Cardiac septum (tissue), 1 donor: ENCODE results near the gene BICD1. TPM values are rescaled to one million over a fixed set of nuclear protein-coding genes. Genes with fewer than 3 reads are reported as not detected.
"Not testable (repeated sequence)": the region's sequence is repeated elsewhere in the genome, so short reads cannot be mapped to it uniquely, and the experiment has no call there.

Experiments
- DNase-seq: peaks from one replicate; pipeline ENCODE4 v3.0.0-alpha.2; 2020; ENCODE audit warnings: low spot score
- intact Hi-C: fragments of 100-400 bp; cut with DNase I; formaldehyde crosslinking; loops from one replicate; pipeline ENCODE4 v1.14.0; 2022
- total RNA-seq: library from RNA; stranded (reverse); fragmentation: NEBNext Ultra II Directional; extraction: Animal tissue kit (Norgen Biotek cat#: 25700); gene quantifications from one replicate; pipeline ENCODE4 v1.2.1, GENCODE V29; 2021
- donor health status: DM: no; HTN: no; CAD: no.

The BICD1 gene
- total RNA-seq, 1 donor from 2014 or later, result 19.8 TPM

GRCh38 chr12:32264961-32265360 lies 158.3 kb downstream of the BICD1 start:
- no peak for DNase-seq
- intact Hi-C loops, result no loop called here

- intact Hi-C loops, result no loop called here
- no peak for DNase-seq
These were observed 158.8 kb downstream of the BICD1 start for GRCh38 chr12:32265456-32265855.

DNA sequence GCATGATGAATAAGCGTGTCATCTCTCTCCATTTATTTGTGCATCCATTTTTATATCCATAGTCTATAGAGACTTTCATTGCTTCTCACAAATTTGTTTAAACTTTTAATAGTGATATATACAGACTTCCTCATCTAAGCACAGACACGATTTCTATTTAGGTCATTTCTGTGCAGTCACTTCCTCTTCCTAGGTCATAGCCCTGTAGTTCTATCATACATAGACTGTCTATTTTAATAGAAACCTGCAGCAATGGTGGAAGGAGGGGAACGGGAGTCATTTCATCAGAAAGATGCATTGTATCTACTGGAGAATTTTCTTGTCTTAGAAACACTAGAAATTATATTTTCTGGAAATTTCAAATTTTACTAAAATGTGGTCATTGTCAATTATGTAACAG lies 159.3 kb downstream of the BICD1 start:
- intact Hi-C loops, result no loop called here

DNA sequence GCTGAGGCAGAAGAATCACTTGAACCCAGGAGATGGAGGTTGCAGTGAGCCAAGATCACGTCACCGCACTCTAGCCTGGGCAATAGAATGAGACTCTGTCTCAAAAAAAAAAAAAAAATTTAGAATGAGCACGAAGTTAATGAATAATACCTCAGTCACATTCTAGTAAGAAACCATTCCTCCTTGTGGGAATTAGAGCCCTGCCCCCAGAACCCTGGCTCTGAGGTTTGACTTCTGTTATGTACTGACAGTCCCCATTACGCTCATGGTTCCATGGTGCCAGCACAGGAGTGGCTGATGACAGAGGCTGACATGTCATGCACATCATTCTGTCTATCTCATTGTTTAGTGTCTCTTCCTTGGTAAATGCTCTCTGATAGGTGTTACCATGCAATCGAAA lies 160.1 kb downstream of the BICD1 start:
- DNase-seq, result no peak
- intact Hi-C loops, result no loop called here

More for the DNA sequence above, 159.3 kb downstream of the BICD1 start:
- DNase-seq, result no peak

DNA sequence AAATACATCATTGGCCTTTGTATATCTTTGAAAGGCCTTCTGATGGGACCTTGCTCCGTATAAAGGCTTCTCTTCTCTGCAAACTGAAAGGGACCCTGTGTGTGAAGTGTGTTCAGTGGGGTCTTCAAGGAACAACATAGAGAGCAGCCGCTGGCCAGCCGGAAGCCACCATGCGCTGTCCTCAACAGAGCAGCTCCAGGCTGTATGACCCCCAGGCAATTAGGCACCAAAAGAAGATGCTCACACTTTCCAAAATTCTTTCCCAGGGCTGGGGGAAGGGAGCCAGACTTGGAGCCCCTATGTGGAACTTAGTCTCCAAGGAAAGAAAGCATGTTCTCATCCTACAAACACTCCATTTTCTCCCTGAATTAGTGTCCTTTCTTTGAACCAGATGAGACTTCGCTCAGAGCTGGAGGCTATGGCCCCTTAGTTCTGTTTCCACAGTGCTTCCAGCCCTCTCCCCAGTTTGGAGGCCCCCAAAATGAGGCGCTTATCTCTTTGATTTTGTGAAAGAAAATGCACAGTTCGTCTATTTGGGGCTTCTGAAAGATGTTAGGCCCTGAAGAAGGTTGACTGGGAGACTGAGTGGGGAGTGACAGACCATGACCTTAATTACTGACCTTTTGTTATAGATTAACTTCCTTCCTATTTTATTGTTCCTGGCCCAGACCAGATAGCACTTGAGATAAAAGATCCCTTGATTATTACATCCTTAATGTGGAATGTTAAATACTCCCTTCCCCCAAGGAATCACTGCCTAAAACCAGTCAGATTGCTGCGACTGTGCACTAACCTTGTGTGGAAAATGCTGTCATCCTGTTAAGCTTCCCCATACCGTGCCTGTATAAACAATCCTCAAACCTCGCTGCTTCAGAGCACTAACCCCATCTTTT lies 164.4 kb downstream of the BICD1 start:
- no peak for DNase-seq
- intact Hi-C loops, result no loop called here

GRCh38 chr12:32272465-32272864 lies 165.8 kb downstream of the BICD1 start:
- DNase-seq, result no peak
- intact Hi-C loops, result no loop called here

DNA sequence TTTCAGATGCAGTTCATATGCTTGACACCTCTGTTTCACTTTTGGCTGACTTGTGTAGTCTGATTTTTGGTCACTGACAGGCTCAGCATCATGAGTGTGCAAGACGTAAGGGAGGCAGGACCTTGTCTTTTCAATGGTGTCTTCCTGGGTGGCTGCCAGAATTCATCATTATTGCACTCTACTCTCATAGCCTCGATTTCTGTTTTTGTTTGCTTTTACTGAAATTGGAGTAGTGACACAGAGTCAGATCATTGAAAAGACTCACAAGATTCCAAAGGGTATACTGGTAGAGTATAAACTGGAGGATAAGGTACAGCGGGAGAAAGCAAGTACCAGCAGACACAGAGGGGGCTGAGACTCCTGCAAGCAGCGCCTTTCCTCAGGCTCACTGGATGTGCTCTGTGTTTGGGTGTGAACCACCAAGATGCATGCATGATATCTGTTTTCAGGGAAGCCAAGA lies 166.4 kb downstream of the BICD1 start:
- intact Hi-C loops, result no loop called here
- no peak for DNase-seq

GRCh38 chr12:32273712-32274111 lies 167.1 kb downstream of the BICD1 start:
- no peak for DNase-seq
- intact Hi-C loops, result no loop called here

DNA sequence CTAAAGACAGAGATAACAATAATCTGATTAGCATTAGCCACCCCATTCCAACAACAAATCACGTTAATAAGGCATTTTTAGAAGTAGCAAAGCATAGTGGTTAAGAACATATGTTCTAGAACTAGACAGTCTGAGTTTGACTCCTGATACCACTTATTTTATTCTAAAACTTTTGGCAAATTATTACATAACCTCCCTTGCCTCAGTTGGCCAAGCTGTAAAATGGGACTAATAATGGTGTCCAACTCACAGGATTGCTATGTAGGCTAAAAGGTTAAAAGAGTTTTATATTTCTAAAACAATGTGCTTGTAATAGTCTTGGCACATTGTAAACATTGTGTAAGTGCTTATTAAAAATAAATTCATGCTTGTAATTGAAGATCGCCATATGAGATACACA lies 168.0 kb downstream of the BICD1 start:
- no peak for DNase-seq
- intact Hi-C loops, result no loop called here

DNA sequence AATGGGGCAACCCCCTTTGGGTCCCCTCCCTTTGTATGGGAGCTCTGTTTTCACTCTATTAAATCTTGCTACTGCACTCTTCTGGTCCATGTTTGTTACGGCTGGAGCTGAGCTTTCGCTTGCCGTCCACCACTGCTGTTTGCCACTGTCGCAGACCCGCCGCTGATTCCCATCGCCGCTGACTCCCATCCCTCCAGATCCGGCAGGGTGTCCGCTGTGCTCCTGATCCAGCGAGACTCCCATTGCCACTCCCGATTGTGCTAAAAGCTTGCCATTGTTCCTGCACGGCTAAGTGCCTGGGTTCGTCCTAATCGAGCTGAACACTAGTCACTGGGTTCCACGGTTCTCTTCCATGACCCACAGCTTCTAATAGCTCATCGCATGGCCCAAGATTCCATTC lies 168.9 kb downstream of the BICD1 start:
- DNase-seq, intact Hi-C loops: not testable (repeated sequence)

GRCh38 chr12:32277774-32278173 lies 171.1 kb downstream of the BICD1 start:
- intact Hi-C loops, result no loop called here
- no peak for DNase-seq

DNA sequence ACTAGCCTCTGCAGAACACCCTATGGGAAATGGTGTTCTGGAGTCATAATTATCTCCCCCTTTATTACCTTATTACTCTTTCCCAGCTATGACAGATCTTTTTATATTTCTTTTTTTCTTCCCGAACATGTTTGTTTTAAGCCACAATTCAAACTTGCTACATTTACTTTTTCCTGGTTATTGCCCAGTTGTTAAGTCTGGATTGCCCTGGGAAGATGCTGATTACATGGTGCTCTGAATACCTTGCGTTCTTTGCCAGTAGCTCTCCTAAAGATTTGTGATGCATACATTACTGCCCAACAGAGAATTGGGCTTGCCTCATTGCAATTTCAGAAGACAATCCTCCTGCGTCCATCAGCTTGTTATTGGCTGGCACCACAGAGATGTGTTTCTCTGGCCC lies 174.5 kb downstream of the BICD1 start:
- no peak for DNase-seq
- intact Hi-C loops, result no loop called here

DNA sequence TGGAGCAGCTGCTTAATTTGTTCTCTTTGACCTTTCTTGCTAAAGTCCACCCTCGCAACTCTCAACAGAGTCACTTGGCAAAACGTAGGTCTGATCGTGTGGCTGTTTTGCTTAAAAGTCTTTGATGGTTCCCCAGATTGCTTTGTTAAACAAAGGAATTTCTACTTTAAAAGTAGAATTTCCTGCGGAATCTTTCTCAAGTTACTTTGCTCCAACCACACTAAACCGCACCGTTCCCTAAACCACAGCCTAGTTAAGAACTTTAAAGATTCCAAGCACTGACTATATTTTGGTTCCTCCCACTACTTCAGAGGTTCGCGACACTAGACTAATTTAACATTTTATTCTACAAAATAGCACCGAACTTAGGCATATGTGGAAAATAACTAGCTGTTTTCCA lies 177.9 kb downstream of the BICD1 start:
- intact Hi-C loops, result no loop called here
- DNase-seq, result no peak

GRCh38 chr12:32285021-32285420 lies 178.4 kb downstream of the BICD1 start:
- intact Hi-C loops, result no loop called here
- no peak for DNase-seq

- intact Hi-C loops, result no loop called here
- no peak for DNase-seq
These were observed 178.8 kb downstream of the BICD1 start for GRCh38 chr12:32285489-32285888.

- DNase-seq, result no peak
- intact Hi-C loops, result no loop called here
These were observed 183.8 kb downstream of the BICD1 start for GRCh38 chr12:32290411-32290810.

GRCh38 chr12:32292151-32292550 lies 185.5 kb downstream of the BICD1 start:
- intact Hi-C loops, result no loop called here
- DNase-seq, result no peak

DNA sequence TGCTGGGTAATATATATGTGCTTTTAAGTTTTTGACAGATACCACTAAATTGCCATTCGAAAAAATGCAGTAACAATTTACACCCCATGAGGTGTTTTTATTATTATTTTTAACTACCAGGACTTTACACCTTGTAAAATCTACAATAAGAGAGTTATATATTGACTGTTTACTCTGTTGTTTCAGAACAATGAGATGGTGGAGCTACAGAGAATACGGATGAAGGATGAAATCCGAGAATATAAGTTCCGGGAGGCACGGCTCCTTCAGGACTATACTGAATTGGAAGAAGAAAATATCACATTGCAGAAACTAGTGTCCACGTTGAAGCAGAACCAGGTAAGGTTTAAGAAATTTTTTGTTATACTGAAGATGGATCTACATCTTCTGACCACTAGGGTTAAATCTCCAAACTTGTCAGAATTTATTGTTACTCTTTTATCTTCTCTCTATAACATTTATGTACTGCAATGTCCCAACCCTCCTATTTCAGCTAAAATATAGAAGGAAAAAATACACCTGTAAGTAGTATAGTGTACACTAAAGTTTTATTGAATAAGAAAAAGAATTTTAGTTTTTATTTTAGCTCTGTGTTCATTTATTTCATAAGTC lies 187.3 kb downstream of the BICD1 start:
- DNase-seq, result no peak
- intact Hi-C loops, result no loop called here

DNA sequence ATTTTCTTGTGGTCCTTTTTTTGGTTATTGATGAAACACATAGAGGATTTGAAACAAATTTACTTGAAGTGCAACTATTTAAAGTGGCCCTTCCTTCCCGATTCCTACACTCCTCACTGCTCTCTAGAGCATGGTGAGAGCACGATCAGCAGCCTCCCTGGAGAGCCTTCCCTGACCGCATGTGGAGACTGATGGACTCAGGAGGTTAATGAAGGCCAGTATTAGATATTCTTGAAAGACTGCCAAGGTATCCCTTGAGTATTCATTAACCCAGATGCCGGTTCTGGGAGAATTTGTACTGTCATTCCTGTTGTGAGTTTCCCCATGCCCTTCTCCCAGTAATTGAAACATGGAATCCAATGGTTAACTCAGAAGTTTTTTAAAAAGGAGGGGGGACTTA lies 189.9 kb downstream of the BICD1 start:
- intact Hi-C loops, result no loop called here
- DNase-seq, result no peak

GRCh38 chr12:32298917-32299316 lies 192.3 kb downstream of the BICD1 start:
- no peak for DNase-seq
- intact Hi-C loops, result no loop called here

DNA sequence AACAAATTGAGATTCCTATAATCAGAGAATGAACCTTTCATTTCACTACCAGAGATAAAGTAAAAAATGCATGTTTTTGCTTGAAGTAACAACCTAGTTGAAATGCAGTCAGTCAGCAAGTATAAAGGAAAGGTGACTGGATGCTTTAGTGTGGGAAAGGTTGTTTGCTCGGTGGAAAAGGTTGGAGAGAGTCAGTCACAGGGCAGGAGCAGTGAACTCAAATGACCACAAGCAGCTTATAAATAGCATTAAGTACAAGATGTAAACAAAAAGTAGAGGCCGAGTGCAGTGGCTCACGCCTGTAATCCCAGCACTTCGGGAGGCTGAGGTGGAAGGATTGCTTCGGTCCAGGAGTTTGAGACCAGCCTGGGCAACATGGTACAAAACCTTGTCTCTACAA lies 194.6 kb downstream of the BICD1 start:
- intact Hi-C loops, result loop anchor here (5.0 to 10.0 kb wide), 3 partner anchors 239 to 646 kb away; partner anchors contain the start of gene ETFBKMT
- DNase-seq, result no peak
